Keratinocyte (primary cell): ENCODE results near the gene ABI3. TPM values are rescaled to one million over a fixed set of nuclear protein-coding genes. Genes with fewer than 3 reads are reported as not detected.

Experiments
- DNase-seq: peaks from one replicate; pipeline ENCODE4 v3.0.0-alpha.2; 2011; ENCODE audit warnings: low read depth, missing footprints, low spot score
- FAIRE-seq: peaks from 2 replicates; lab custom pipeline; 2011; peaks lifted over from hg19 to GRCh38; lab: Jason Lieb, UNC
- H2AFZ ChIP-seq: 2 replicates; pipeline ENCODE4 v1.6.0; 2012; ENCODE audit warnings: low read length, control low read depth, inconsistent platforms; ENCODE audit not compliant: control insufficient read depth
- H3K27ac ChIP-seq: 2 replicates; pipeline ENCODE4 v1.5.1; 2011; ENCODE audit warnings: low read length; ENCODE audit not compliant: control insufficient read depth, insufficient read depth
- H3K27me3 ChIP-seq: 3 replicates; pipeline ENCODE4 v1.6.0; 2011; ENCODE audit warnings: low read length; ENCODE audit not compliant: control insufficient read depth, insufficient read depth; ENCODE audit errors: extremely low read depth
- H3K36me3 ChIP-seq, 2 experiments: 2 replicates in 1 of 2; 3 replicates in 1 of 2; pipeline ENCODE4 v1.5.1; 2011; ENCODE audit warnings: low read length in 2 of 2, mild to moderate bottlenecking in 1 of 2; ENCODE audit not compliant: control insufficient read depth in 2 of 2, insufficient read depth in 2 of 2; ENCODE audit errors: extremely low read depth in 1 of 2
- H3K4me1 ChIP-seq: 3 replicates; pipeline ENCODE4 v1.5.1; 2011; ENCODE audit warnings: low read length; ENCODE audit not compliant: control insufficient read depth, insufficient read depth; ENCODE audit errors: extremely low read depth
- H3K4me2 ChIP-seq: 3 replicates; pipeline ENCODE4 v1.6.0; 2011; ENCODE audit warnings: low read depth, low read length; ENCODE audit not compliant: control insufficient read depth, insufficient read depth; ENCODE audit errors: extremely low read depth
- H3K4me3 ChIP-seq, 3 experiments: fragments of 200-600 bp in 1 of 3; sonication (generic) in 1 of 3; 2 replicates in 2 of 3; 3 replicates in 1 of 3; pipeline ENCODE4 v1.5.1; 2011 to 2016; ENCODE audit warnings: low read length in 3 of 3, mild to moderate bottlenecking in 3 of 3, control low read depth in 2 of 3, inconsistent platforms in 1 of 3, low read depth in 1 of 3, mixed read lengths in 1 of 3, mixed run types in 1 of 3, moderate library complexity in 1 of 3; ENCODE audit not compliant: control insufficient read depth in 2 of 3, insufficient read depth in 2 of 3; ENCODE audit errors: extremely low read depth in 1 of 3
- H3K79me2 ChIP-seq: 2 replicates; pipeline ENCODE4 v1.6.0; 2012; ENCODE audit warnings: low read length; ENCODE audit not compliant: control insufficient read depth, insufficient read depth
- H3K9ac ChIP-seq: 3 replicates; pipeline ENCODE4 v1.6.0; 2011; ENCODE audit warnings: low read length; ENCODE audit not compliant: control insufficient read depth, insufficient read depth; ENCODE audit errors: extremely low read depth
- H3K9me1 ChIP-seq: 3 replicates; pipeline ENCODE4 v1.6.0; 2011; ENCODE audit warnings: low read length; ENCODE audit not compliant: control insufficient read depth, insufficient read depth; ENCODE audit errors: extremely low read depth
- H3K9me3 ChIP-seq: 2 replicates; pipeline ENCODE4 v1.5.1; 2012; ENCODE audit warnings: low read depth, low read length; ENCODE audit not compliant: control insufficient read depth
- H4K20me1 ChIP-seq: 3 replicates; pipeline ENCODE4 v1.6.0; 2011; ENCODE audit warnings: low read length; ENCODE audit not compliant: control insufficient read depth, insufficient read depth; ENCODE audit errors: extremely low read depth
- CTCF ChIP-seq, 3 experiments: IDR thresholded peaks in 1 of 3; conservative IDR thresholded peaks in 1 of 3; optimal IDR thresholded peaks in 1 of 3; 2 replicates in 2 of 3; 3 replicates in 1 of 3; pipeline versions ENCODE3 to v1.5.1; 2011; ENCODE audit warnings: low read length in 3 of 3, mild to moderate bottlenecking in 3 of 3, moderate library complexity in 2 of 3, control low read depth in 1 of 3, inconsistent platforms in 1 of 3; ENCODE audit not compliant: insufficient read depth in 2 of 3; ENCODE audit errors: extremely low read depth in 1 of 3
- EZH2 ChIP-seq: IDR thresholded peaks from one replicate; pipeline ENCODE4 v1.6.1; 2012; ENCODE audit warnings: inconsistent platforms, mild to moderate bottlenecking, low read length, moderate library complexity
- dilution Hi-C: fragments of 300-500 bp; cut with MboI; formaldehyde crosslinking; loops from one replicate; pipeline ENCODE4 v1.7.0; 2020; ENCODE audit warnings: low sequenced_read_pairs; ENCODE audit not compliant: extremely low pct_ligation_motif_present
- polyA plus RNA-seq, 5 experiments: library from polyadenylated mRNA; depleted of rRNA in 3 of 5; stranded (reverse) in 3 of 5; stranded (forward) in 1 of 5; unstranded in 1 of 5; fragments of >200 nt; gene quantifications; 1 replicate in 1 of 5; 2 replicates in 3 of 5; 3 replicates in 1 of 5; pipeline versions ENCODE4 v1.2.1 to v1.2.3, GENCODE V29; 2011 to 2012; ENCODE audit warnings: missing spikeins in 2 of 5, low read depth in 1 of 5, low replicate concordance in 1 of 5

Gene ABI3
- polyA plus RNA-seq, 1 donor (not counting 4 experiments of a cell fraction or from before 2014, with no cell fraction given), result not detected

GRCh38 chr17:49227436-49228261 lies 17.1 kb downstream of the ABI3 start:
- DNase-seq (peak; percentile 38), FAIRE-seq (peak; percentile 75)
- Histone ChIP-seq H3K4me3 (no peak overlapping the region), H3K79me2 (no peaks in the 10 kb centered on the region), H4K20me1 (no peaks in the 10 kb centered on the region), H3K9ac (no peak overlapping the region), H3K27ac (no peak overlapping the region), H3K36me3 (no peaks in the 10 kb centered on the region), H2AFZ (no peak overlapping the region), H3K4me2 (no peak overlapping the region), H3K9me3 (no peaks in the 10 kb centered on the region), H3K9me1 (no peaks in the 10 kb centered on the region), H3K4me1 (peaks cover 12% of the 10 kb centered on the region), H3K27me3 (peaks cover 77% of the 10 kb centered on the region)
- dilution Hi-C loops, result no loop called here
- TF ChIP-seq CTCF (optimal IDR thresholded peaks at IDR 0.05 in 1 of 3, IDR thresholded peaks at IDR 0.05 in 1 of 3, conservative IDR thresholded peaks at IDR 0.05 in 1 of 3; ENCODE audit: extremely low read depth in 1 of 3, insufficient read depth in 2 of 3, low read length in 3 of 3) (peak; percentile 80 to 94 (median 81)), EZH2 (no peak)

- H3K9me1 ChIP-seq, result no peaks in the 10 kb centered on the region
- H3K9me3 ChIP-seq, result no peaks in the 10 kb centered on the region
- no peak overlapping the region for H3K9ac ChIP-seq
- H3K27ac ChIP-seq, result no peak overlapping the region
- no peaks in the 10 kb centered on the region for H4K20me1 ChIP-seq
- H3K4me1 ChIP-seq, result peaks cover 6% of the 10 kb centered on the region
- no peaks in the 10 kb centered on the region for H3K79me2 ChIP-seq
- TF ChIP-seq EZH2 (peak; percentile 6), CTCF (optimal IDR thresholded peaks at IDR 0.05 in 1 of 3, IDR thresholded peaks at IDR 0.05 in 1 of 3, conservative IDR thresholded peaks at IDR 0.05 in 1 of 3; ENCODE audit: extremely low read depth in 1 of 3, insufficient read depth in 2 of 3, low read length in 3 of 3) (no peak)
- DNase-seq (no peak), FAIRE-seq (no peak)
- peaks cover 61% of the 10 kb centered on the region for H3K27me3 ChIP-seq
- dilution Hi-C loops, result no loop called here
- H3K36me3 ChIP-seq, result no peaks in the 10 kb centered on the region
- no peak overlapping the region for H3K4me3 ChIP-seq
- H2AFZ ChIP-seq, result no peak overlapping the region
- no peak overlapping the region for H3K4me2 ChIP-seq
Measured at GRCh38 chr17:49229076-49229804, 18.7 kb downstream of the ABI3 start.
